Aorta (tissue), 5 donors: ENCODE results near the gene OTC. TPM values are rescaled to one million over a fixed set of nuclear protein-coding genes. Genes with fewer than 3 reads are reported as not detected.

Source experiments
- ATAC-seq: fragments of 200-7000 bp; cut with Tn5 transposase; one replicate; pipeline ENCODE4 v1.9.1; 2022; ENCODE audit warnings: moderate library complexity; ENCODE audit not compliant: low FRiP score
- DNase-seq, 2 donors: peaks; one replicate each; pipeline ENCODE4 v3.0.0-alpha.2; 2020
- H3K27ac ChIP-seq, 2 donors: one replicate each; pipeline ENCODE4 v1.5.1; 2013; ENCODE audit warnings: low read length in 2 of 2, mild to moderate bottlenecking in 2 of 2, moderate library complexity in 2 of 2, control low read depth in 1 of 2, inconsistent platforms in 1 of 2, low read depth in 1 of 2
- H3K27me3 ChIP-seq, 2 donors: one replicate each; pipeline ENCODE4 v1.6.1; 2013; ENCODE audit warnings: control low read depth in 1 of 2, low read length in 1 of 2, mild to moderate bottlenecking in 1 of 2, moderate library complexity in 1 of 2; ENCODE audit not compliant: insufficient read depth in 2 of 2, control insufficient read depth in 1 of 2
- H3K36me3 ChIP-seq, 2 donors: one replicate each; pipeline ENCODE4 v1.6.1; 2013; ENCODE audit warnings: control low read depth in 1 of 2, low read length in 1 of 2, mild to moderate bottlenecking in 1 of 2; ENCODE audit not compliant: insufficient read depth in 2 of 2, control insufficient read depth in 1 of 2
- H3K4me1 ChIP-seq, 2 donors: one replicate each; pipeline ENCODE4 v1.6.1; 2013; ENCODE audit warnings: low read length in 2 of 2, control low read depth in 1 of 2, mild to moderate bottlenecking in 1 of 2, moderate library complexity in 1 of 2; ENCODE audit not compliant: insufficient read depth in 2 of 2, control insufficient read depth in 1 of 2
- H3K4me3 ChIP-seq, 2 donors: one replicate each; pipeline ENCODE4 v1.5.1; 2013; ENCODE audit warnings: low read length in 2 of 2, control low read depth in 1 of 2, mild to moderate bottlenecking in 1 of 2
- H3K9me3 ChIP-seq: one replicate; pipeline ENCODE4 v1.6.1; 2013; ENCODE audit warnings: mild to moderate bottlenecking, low read length; ENCODE audit not compliant: control insufficient read depth
- WGBS, 2 donors: extraction: QIAGEN DNeasy Blood & Tissue Kit; methylation state at CpG; one replicate each; pipeline ENCODE4 v1.1.7; 2013; 5-methylcytosine and 5-hydroxymethylcytosine counted together
- intact Hi-C, 2 donors: fragments of 100-400 bp; cut with DNase I; formaldehyde crosslinking; loops; one replicate each; pipeline versions ENCODE4 v1.14.2 to v1.15.0; 2022
- polyA plus RNA-seq, 2 donors: library from polyadenylated mRNA; stranded (reverse); fragments of 200-250 nt; gene quantifications; one replicate each; pipeline ENCODE4 v1.2.3, GENCODE V29; 2013
- total RNA-seq, 2 donors: library from RNA; stranded (reverse); fragmentation: NEBNext Ultra II Directional; extraction: Animal tissue kit (Norgen Biotek cat#: 25700); gene quantifications; one replicate each; pipeline ENCODE4 v1.2.1, GENCODE V29; 2021
- donor health status: healthy with polysubstance abuse.
- donor health status: Bipolar disorder and iron deficiency.
- donor health status: DM: no; HTN: no; CAD: no.
- donor health status: DM: no; HTN: no; CAD: no.
- donor health status: DM: yes; HTN: yes; CAD: no.

OTC gene
- total and polyA plus RNA-seq, 4 donors, result 0.23 to 29.6 (median 2.4) TPM

GRCh38 chrX:38342853-38343778 lies 9.3 kb upstream of the OTC start:
- Histone ChIP-seq H3K27ac (no peak overlapping the region), H3K9me3 (no peaks in the 10 kb centered on the region), H3K36me3 (no peaks in the 10 kb centered on the region), H3K27me3 (no peaks in the 10 kb centered on the region), H3K4me3 (no peak overlapping the region), H3K4me1 (no peaks in the 10 kb centered on the region)
- ATAC-seq (no peak), DNase-seq (no peak)
- intact Hi-C loops, result no loop called here
- WGBS, 2 donors, result 43 to 82% methylated on average over 2 of the region's 2 CpGs

GRCh38 chrX:38346150-38346549 lies 6.3 kb upstream of the OTC start:
- WGBS, 2 donors, result 31 to 81% methylated on average over 5 of the region's 5 CpGs
- Histone ChIP-seq H3K9me3 (no peaks in the 10 kb centered on the region), H3K27me3 (no peaks in the 10 kb centered on the region), H3K36me3 (no peaks in the 10 kb centered on the region), H3K4me3 (no peak overlapping the region), H3K4me1 (no peaks in the 10 kb centered on the region), H3K27ac (no peak overlapping the region)
- intact Hi-C loops, result no loop called here
- DNase-seq, result no peak
- no peak for ATAC-seq

GRCh38 chrX:38347136-38347535 lies 5.3 kb upstream of the OTC start:
- intact Hi-C loops, result no loop called here

GRCh38 chrX:38351346-38351745 lies 1.1 kb upstream of the OTC start:
- no peak overlapping the region for H3K27ac ChIP-seq
- intact Hi-C loops, result no loop called here
- no peak for DNase-seq
- no peak overlapping the region for H3K4me3 ChIP-seq
- no peak for ATAC-seq
- no peaks in the 10 kb centered on the region for H3K9me3 ChIP-seq
- no peaks in the 10 kb centered on the region for H3K4me1 ChIP-seq
- 75 to 88% methylated on average over 3 of the region's 3 CpGs for WGBS, 2 donors
- no peaks in the 10 kb centered on the region for H3K36me3 ChIP-seq
- no peaks in the 10 kb centered on the region for H3K27me3 ChIP-seq

More at GRCh38 chrX:38347136-38347535, 5.3 kb upstream of the OTC start:
- H3K4me1 ChIP-seq, result no peaks in the 10 kb centered on the region
- H3K9me3 ChIP-seq, result no peaks in the 10 kb centered on the region
- H3K27ac ChIP-seq, result no peak overlapping the region
- DNase-seq (no peak), ATAC-seq (no peak)
- H3K36me3 ChIP-seq, result no peaks in the 10 kb centered on the region
- H3K27me3 ChIP-seq, result no peaks in the 10 kb centered on the region
- H3K4me3 ChIP-seq, result no peak overlapping the region
- WGBS, 2 donors, result 81 to 85% methylated on average over 2 of the region's 2 CpGs

- ATAC-seq (no peak), DNase-seq (no peak)
- H3K4me1 ChIP-seq, result no peaks in the 10 kb centered on the region
- WGBS, 2 donors, result 80 to 94% methylated on average over 8 of the region's 8 CpGs
- no peak overlapping the region for H3K4me3 ChIP-seq
- H3K36me3 ChIP-seq, result no peaks in the 10 kb centered on the region
- intact Hi-C loops, result no loop called here
- H3K27ac ChIP-seq, result no peak overlapping the region
- no peaks in the 10 kb centered on the region for H3K9me3 ChIP-seq
- H3K27me3 ChIP-seq, result no peaks in the 10 kb centered on the region
Measured at GRCh38 chrX:38356401-38356800, 4.0 kb downstream of the OTC start.

GRCh38 chrX:38357747-38358673 lies 5.6 kb downstream of the OTC start:
- DNase-seq, result no peak
- no peaks in the 10 kb centered on the region for H3K9me3 ChIP-seq
- ATAC-seq, result no peak
- no peaks in the 10 kb centered on the region for H3K27me3 ChIP-seq
- 51 to 55% methylated on average over 4 of the region's 4 CpGs for WGBS, 2 donors
- no peaks in the 10 kb centered on the region for H3K36me3 ChIP-seq
- intact Hi-C loops, result no loop called here
- H3K4me1 ChIP-seq, result no peaks in the 10 kb centered on the region
- H3K4me3 ChIP-seq, result no peak overlapping the region
- H3K27ac ChIP-seq, result no peak overlapping the region

GRCh38 chrX:38363046-38363445 lies 10.6 kb downstream of the OTC start:
- Histone ChIP-seq H3K27me3 (no peaks in the 10 kb centered on the region), H3K9me3 (no peaks in the 10 kb centered on the region), H3K27ac (no peak overlapping the region), H3K4me1 (no peaks in the 10 kb centered on the region), H3K36me3 (no peaks in the 10 kb centered on the region), H3K4me3 (no peak overlapping the region)
- DNase-seq, result no peak
- no peak for ATAC-seq
- intact Hi-C loops, result no loop called here

- 52 to 94% methylated on average over 3 of the region's 3 CpGs for WGBS, 2 donors
- no peak for DNase-seq
- H3K27ac ChIP-seq, result no peak overlapping the region
- no peak overlapping the region for H3K4me3 ChIP-seq
- H3K9me3 ChIP-seq, result no peaks in the 10 kb centered on the region
- ATAC-seq, result no peak
- intact Hi-C loops, result no loop called here
- no peaks in the 10 kb centered on the region for H3K36me3 ChIP-seq
- H3K4me1 ChIP-seq, result no peaks in the 10 kb centered on the region
- H3K27me3 ChIP-seq, result no peaks in the 10 kb centered on the region
Measured at GRCh38 chrX:38365954-38366353, 13.6 kb downstream of the OTC start.
